Upper lobe of right lung (tissue), 1 donor: Measurements from ENCODE around the gene IRF2BP2. TPM values are rescaled to one million over a fixed set of nuclear protein-coding genes. Genes with fewer than 3 reads are reported as not detected.

ENCODE experiments used
- ATAC-seq: fragments of 200-7000 bp; cut with Tn5 transposase; one replicate; pipeline ENCODE4 v1.9.1; 2020; ENCODE audit warnings: mild to moderate bottlenecking, moderate library complexity
- DNase-seq: peaks from one replicate; pipeline ENCODE4 v3.0.0-alpha.2; 2020
- H3K27ac ChIP-seq: fragments of 200-600 bp; one replicate; pipeline ENCODE4 v1.8.0; 2022
- H3K27me3 ChIP-seq: fragments of 200-600 bp; one replicate; pipeline ENCODE4 v1.8.0; 2022; ENCODE audit warnings: mild to moderate bottlenecking
- H3K36me3 ChIP-seq: fragments of 200-600 bp; one replicate; pipeline ENCODE4 v1.8.0; 2022
- H3K4me1 ChIP-seq: fragments of 200-600 bp; one replicate; pipeline ENCODE4 v1.8.0; 2022
- H3K4me3 ChIP-seq: fragments of 200-600 bp; one replicate; pipeline ENCODE4 v1.8.0; 2022; ENCODE audit warnings: mild to moderate bottlenecking
- H3K9me3 ChIP-seq: fragments of 200-600 bp; one replicate; pipeline ENCODE4 v1.8.0; 2022
- CTCF ChIP-seq: fragments of 200-600 bp; IDR thresholded peaks from one replicate; pipeline ENCODE4 v1.8.0; 2022; ENCODE audit warnings: antibody characterized with exemption
- intact Hi-C: fragments of 100-400 bp; cut with DNase I; formaldehyde crosslinking; loops from one replicate; pipeline ENCODE4 v1.11.0; 2022
- total RNA-seq: library from RNA; stranded (reverse); fragmentation: NEBNext Ultra II Directional; extraction: Animal tissue kit (Norgen Biotek cat#: 25700); gene quantifications from one replicate; pipeline ENCODE4 v1.2.1, GENCODE V29; 2021
- donor health status: DM: no; HTN: yes; CAD: no; lungs with severe emphysema.

The IRF2BP2 gene
- total RNA-seq, 1 donor from 2014 or later, result 161 TPM

DNA sequence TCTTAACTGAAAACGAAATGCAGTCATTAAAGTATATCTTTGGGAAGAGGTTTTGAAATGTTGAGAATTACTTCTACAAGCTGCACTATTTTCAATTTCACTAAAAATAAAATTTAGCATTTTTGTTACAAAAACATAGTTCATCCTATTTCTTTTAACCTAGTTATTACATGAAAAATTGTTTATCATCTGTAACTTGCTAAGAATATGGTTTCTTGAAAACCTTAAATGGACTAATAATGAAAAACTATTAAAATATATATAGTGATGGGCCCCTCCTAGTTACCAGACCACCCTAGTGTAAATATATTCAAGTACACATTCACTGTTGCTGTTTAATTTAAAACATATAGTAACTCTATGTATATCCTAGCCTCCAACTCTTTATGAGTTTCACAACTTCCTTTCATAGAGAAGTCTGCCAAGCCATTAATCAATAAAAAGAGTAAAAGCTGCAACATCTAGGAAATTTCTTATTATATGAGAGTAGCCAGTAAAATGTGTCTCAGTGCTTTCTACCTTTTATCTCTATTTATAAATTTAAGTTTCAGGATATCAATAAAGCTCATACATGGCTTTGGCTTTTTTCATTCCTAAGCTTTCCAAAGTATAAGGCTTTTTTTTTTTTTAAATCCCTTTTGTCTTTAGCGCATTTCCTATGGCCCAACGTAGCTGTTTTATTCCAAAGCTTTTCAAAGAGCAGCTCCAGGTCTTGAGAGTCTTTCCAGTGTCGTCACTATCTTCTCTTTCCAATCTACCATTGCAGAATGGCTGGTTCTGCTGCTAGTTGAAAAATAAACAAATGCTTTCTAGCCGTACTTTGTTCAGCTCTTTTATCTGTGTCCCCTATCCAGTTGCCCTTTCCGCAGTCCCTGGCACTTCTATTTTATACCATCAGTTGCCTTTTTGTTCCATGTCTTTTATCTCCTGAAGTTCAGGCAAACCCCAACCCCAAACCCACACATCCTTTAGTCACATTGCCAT is 6.5 kb downstream of the IRF2BP2 start:
- peaks cover 49% of the 10 kb centered on the region for H3K4me1 ChIP-seq
- no peak for TF ChIP-seq CTCF
- H3K27ac ChIP-seq, result peak overlapping the region; percentile 99
- H3K4me3 ChIP-seq, result peak overlapping the region; percentile 85
- no peak for ATAC-seq
- H3K9me3 ChIP-seq, result no peaks in the 10 kb centered on the region
- H3K27me3 ChIP-seq, result no peaks in the 10 kb centered on the region
- peaks cover 36% of the 10 kb centered on the region for H3K36me3 ChIP-seq
- DNase-seq, result no peak
- intact Hi-C loops, result no loop called here

DNA sequence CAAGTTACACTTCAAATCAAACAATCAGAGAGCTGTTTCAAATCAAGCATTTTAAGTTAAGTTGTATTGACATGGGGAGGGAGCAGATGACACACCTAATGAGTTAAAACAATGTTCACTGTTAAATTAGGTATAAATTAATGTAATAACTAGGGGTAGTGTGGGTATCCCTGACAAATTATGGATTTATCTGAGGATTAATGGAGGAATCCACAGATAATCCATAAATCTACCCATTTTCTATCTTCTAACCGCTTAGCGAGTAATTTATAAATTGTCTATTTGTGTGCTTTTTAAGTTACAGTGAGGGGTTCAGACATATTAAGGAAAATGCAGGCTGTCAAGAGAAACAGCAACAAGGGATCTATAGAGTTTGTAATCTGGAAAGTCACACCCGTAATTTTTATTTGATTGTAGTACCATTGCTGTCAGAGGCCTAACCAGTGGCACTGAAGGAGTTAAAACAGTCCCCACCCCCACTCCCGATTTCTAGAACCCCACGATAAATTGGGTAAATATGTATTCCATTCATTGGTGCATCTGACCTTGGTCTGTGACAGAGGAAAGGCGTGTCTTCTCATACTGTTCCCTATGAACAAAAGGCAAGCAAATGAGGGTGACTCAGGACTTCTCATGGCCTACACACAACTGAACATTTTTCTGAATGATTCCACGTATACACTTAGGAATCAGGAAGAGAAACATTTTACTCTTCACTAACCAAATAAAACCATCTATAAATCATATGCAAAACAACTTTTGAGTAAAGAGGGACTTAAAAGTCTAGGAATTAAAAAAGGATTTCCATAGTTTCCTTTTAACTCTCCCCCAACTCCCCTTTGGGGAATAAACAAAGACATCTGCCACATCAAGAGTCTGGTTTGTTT is 7.4 kb downstream of the IRF2BP2 start:
- Histone ChIP-seq H3K27ac (peak overlapping the region; percentile 99), H3K4me1 (peaks cover 52% of the 10 kb centered on the region), H3K36me3 (peaks cover 31% of the 10 kb centered on the region), H3K9me3 (no peaks in the 10 kb centered on the region), H3K4me3 (peak overlapping the region; percentile 85), H3K27me3 (no peaks in the 10 kb centered on the region)
- TF ChIP-seq CTCF, result no peak
- intact Hi-C loops, result no loop called here
- ATAC-seq, result peak; percentile 43
- DNase-seq, result no peak

DNA sequence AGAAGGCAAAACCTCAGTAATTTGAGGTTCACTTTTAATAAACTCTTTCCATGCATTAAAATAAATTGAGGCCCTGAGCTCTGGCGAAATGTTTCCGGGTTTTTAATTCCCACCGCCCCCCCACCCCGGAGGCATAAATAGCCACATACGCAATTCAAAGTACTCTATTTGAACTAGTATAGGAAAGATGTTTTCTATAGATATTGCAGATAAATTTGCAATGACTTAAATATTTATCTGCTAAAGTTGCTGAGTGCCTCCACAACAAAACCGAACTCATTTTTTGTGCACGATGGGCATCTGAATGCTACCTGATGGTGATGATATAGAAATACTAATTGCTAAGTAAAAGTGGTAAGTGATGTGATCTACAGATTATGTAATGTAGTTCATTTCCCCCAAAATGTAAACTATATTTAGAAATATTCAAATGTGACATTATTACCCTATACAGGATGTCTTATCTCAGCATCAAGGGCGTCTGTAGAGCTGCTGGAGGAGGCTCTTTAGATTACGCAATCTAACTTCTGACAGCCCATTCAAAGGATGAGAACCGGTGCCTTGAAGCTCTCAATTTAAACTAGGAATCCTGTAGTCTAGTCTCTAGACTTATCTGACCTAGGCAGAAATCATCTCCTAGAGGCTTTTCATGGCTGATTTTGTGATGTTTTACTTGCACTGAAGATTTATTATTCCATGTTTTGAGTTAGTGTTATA is 8.5 kb downstream of the IRF2BP2 start:
- no peak for DNase-seq

DNA sequence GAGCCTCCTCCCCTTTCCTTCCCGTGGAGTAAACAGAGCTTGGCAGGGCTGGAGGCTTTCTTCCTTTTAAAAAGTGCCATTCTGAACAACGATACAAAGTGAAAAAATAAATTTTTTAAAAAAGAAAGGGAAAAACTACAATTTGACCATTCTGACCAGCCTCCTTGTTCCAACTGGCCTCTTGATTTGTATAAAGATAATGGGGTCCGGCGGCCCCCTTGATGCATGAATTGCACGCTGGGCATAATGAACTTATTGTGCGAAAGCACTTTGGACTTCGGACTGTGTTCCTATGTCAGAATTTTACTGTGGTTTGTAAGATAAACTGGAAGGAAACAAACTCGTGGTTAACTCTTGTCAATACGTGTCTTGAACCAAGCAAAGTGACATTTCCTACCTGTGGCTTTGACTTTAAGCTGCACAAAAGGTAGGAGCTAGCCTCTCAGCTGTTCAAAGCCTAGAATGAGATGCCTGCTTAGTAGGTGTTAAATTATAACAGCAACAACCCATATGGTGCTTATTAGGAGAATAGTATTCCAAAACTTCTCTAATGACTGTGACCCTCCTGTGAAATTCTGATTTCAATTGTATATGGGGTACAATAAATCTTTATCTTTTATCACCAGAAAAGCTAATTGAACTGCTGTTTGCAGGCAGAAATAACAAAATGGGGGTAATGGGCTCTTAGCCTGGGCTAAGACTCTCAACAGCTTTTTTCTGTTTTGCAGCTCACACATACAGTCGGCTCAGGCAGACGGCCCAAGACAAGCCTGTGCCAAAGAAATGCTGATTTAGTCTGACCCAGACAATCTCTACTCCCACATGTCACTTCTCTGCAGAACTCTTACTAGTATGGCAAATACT is 9.3 kb downstream of the IRF2BP2 start:
- Histone ChIP-seq H3K27me3 (no peaks in the 10 kb centered on the region), H3K36me3 (peaks cover 12% of the 10 kb centered on the region), H3K4me3 (peak overlapping the region; percentile 56), H3K27ac (peak overlapping the region; percentile 99), H3K9me3 (no peaks in the 10 kb centered on the region), H3K4me1 (peaks cover 52% of the 10 kb centered on the region)
- DNase-seq (no peak), ATAC-seq (no peak)
- no peak for TF ChIP-seq CTCF
- intact Hi-C loops, result no loop called here

More for the DNA sequence above, 8.5 kb downstream of the IRF2BP2 start:
- intact Hi-C loops, result no loop called here
- H3K4me1 ChIP-seq, result peaks cover 52% of the 10 kb centered on the region
- no peaks in the 10 kb centered on the region for H3K27me3 ChIP-seq
- peaks cover 20% of the 10 kb centered on the region for H3K36me3 ChIP-seq
- no peaks in the 10 kb centered on the region for H3K9me3 ChIP-seq
- no peak for ATAC-seq
- H3K4me3 ChIP-seq, result no peak overlapping the region
- TF ChIP-seq CTCF, result no peak
- H3K27ac ChIP-seq, result peak overlapping the region; percentile 99
